ENCODE results near the gene C3orf18. TPM values are rescaled to one million over a fixed set of nuclear protein-coding genes. Genes with fewer than 3 reads are reported as not detected.

Gene C3orf18
- total RNA-seq, 1 donor from 2014 or later: 8.9 TPM

DNA sequence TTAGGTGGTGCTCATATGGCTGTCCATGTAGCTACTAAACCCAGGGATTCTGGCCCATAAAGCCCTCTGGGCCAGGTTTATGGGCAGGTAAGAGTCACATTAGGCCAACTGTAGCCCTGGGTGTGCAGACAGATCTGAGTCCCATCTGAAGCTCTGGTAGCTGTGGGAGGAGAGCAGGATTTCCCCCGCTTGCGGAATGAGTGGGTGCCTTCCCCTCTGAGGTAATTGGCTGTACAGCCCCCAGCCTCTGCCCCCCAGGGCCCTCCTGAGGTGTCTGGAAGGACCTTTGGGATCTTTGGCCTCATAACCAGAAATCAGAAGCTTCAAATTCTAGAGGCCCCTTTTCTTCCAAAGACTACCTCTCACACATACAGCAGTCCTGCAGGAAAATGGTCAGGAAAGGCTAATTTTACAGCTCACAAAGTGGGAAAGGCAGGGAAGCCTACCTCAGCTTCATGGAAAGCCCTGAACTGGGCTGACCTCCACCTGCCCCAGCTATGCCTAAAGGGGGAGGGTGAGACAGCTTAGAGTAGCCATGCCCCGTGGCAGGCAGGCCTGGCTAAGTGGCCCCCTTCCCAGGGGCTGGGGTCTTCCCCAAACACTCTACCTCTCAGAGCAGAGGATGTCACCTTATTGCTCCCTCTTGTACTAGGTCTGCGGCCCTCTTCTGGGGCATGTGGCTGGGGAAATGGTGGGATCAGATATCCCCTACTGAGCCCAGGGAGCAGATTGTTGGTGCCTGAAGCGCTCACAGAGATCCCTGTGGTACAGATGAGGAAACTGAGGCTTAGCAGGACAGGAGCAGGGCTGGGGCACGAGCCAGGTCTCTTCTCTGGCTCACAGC lies 18.6 kb upstream of the C3orf18 start:
- no peak overlapping the region for H3K4me3 ChIP-seq (ENCODE audit: low read depth, low read length)
- no peak for DNase-seq (ENCODE audit: low read depth)
- TF ChIP-seq, protein P1, sequence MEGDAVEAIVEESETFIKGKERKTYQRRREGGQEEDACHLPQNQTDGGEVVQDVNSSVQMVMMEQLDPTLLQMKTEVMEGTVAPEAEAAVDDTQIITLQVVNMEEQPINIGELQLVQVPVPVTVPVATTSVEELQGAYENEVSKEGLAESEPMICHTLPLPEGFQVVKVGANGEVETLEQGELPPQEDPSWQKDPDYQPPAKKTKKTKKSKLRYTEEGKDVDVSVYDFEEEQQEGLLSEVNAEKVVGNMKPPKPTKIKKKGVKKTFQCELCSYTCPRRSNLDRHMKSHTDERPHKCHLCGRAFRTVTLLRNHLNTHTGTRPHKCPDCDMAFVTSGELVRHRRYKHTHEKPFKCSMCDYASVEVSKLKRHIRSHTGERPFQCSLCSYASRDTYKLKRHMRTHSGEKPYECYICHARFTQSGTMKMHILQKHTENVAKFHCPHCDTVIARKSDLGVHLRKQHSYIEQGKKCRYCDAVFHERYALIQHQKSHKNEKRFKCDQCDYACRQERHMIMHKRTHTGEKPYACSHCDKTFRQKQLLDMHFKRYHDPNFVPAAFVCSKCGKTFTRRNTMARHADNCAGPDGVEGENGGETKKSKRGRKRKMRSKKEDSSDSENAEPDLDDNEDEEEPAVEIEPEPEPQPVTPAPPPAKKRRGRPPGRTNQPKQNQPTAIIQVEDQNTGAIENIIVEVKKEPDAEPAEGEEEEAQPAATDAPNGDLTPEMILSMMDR (conservative IDR thresholded peaks at IDR 0.05; ENCODE audit: low read depth, low read length): no peak

- no peak overlapping the region for H3K4me3 ChIP-seq (ENCODE audit: low read depth, low read length)
- DNase-seq (ENCODE audit: low read depth): no peak
- TF ChIP-seq, protein P1 (conservative IDR thresholded peaks at IDR 0.05; ENCODE audit: low read depth, low read length): no peak
Observed at GRCh38 chr3:50584391-50584790, 16.8 kb upstream of the C3orf18 start.

DNA sequence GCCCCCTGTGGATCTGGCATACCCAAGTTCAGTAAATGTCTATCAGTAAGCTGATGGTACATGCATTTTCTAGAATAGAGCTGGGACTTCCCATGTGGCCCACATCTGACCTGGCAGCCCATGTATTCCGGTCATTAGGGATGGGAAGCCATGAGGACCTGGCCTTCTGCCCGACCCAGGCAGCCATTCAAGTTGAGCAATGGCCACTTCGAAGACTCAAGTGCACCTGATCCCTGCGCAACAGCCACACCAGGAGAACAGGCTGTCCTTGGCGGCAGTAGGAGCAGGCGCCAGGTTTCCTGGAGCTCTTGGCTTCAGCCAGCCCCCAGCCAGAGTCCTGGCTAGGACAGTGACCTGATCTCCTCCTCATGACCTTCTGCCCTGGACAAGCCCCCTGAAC lies 16.4 kb upstream of the C3orf18 start:
- H3K4me3 ChIP-seq (ENCODE audit: low read depth, low read length): no peak overlapping the region
- no peak for DNase-seq (ENCODE audit: low read depth)
- TF ChIP-seq, protein P1 (conservative IDR thresholded peaks at IDR 0.05; ENCODE audit: low read depth, low read length): no peak

- TF ChIP-seq, protein P1 (conservative IDR thresholded peaks at IDR 0.05; ENCODE audit: low read depth, low read length): no peak
- no peak overlapping the region for H3K4me3 ChIP-seq (ENCODE audit: low read depth, low read length)
- DNase-seq (ENCODE audit: low read depth): no peak
Observed at GRCh38 chr3:50582083-50582482, 14.5 kb upstream of the C3orf18 start.

DNA sequence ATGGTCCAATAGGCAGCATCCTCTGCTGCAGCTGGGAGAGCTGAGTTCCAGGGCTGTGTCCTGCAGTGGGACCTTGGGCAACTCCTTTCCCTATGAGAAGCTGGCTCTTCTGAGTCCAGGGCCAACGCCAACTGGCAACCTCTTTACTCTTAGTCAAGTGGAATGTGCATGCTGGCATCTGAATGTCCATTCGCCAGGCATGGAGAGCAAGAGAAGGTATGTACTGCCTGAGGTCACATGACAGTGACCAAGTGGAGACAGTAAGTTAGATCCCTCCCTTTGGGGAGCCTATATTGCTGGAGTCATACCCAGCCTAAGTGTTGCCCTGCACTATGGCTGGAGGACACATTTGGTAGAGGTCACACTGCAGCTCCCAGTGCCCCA lies 13.9 kb upstream of the C3orf18 start:
- TF ChIP-seq, protein P1 (conservative IDR thresholded peaks at IDR 0.05; ENCODE audit: low read depth, low read length): no peak
- no peak for DNase-seq (ENCODE audit: low read depth)
- no peak overlapping the region for H3K4me3 ChIP-seq (ENCODE audit: low read depth, low read length)

GRCh38 chr3:50580683-50581458 lies 13.3 kb upstream of the C3orf18 start:
- TF ChIP-seq, protein P1 (conservative IDR thresholded peaks at IDR 0.05; ENCODE audit: low read depth, low read length): peak; percentile 27
- DNase-seq (ENCODE audit: low read depth): no peak
- no peak overlapping the region for H3K4me3 ChIP-seq (ENCODE audit: low read depth, low read length)

Data from epithelial cell of proximal tubule (primary cell).